ENCODE data around the gene CTDNEP1. TPM values are rescaled to one million over a fixed set of nuclear protein-coding genes. Genes with fewer than 3 reads are reported as not detected.

CTDNEP1 gene
- total RNA-seq, 1 donor from 2014 or later, result 140 TPM

- no peaks in the 10 kb centered on the region for H3K27me3 ChIP-seq (ENCODE audit: low read depth)
- peak overlapping the region; percentile 97 for H3K4me3 ChIP-seq
- ATAC-seq (no peak), DNase-seq (no peak)
- TF ChIP-seq CTCF (IDR thresholded peaks at IDR 0.05), result no peak
- intact Hi-C loops (cut with DNase I), result no loop called here
- no peaks in the 10 kb centered on the region for H3K9me3 ChIP-seq
- peaks cover 32% of the 10 kb centered on the region for H3K36me3 ChIP-seq
- peaks cover 62% of the 10 kb centered on the region for H3K4me1 ChIP-seq
- peak overlapping the region; percentile 97 for H3K27ac ChIP-seq
These were observed 32.2 kb downstream of the CTDNEP1 start for GRCh38 chr17:7219229-7219811.

- ATAC-seq (no peak), DNase-seq (no peak)
- Histone ChIP-seq H3K27ac (peak overlapping the region; percentile 97), H3K36me3 (peaks cover 26% of the 10 kb centered on the region), H3K27me3 (ENCODE audit: low read depth) (no peaks in the 10 kb centered on the region), H3K4me3 (no peak overlapping the region), H3K9me3 (no peaks in the 10 kb centered on the region), H3K4me1 (peaks cover 67% of the 10 kb centered on the region)
- intact Hi-C loops (cut with DNase I), result no loop called here
- TF ChIP-seq CTCF (IDR thresholded peaks at IDR 0.05), result no peak
These were observed 32.8 kb downstream of the CTDNEP1 start for GRCh38 chr17:7218758-7219157.

GRCh38 chr17:7218166-7218565 is 33.4 kb downstream of the CTDNEP1 start:
- Histone ChIP-seq H3K27ac (peak overlapping the region; percentile 68), H3K9me3 (no peaks in the 10 kb centered on the region), H3K4me3 (peak overlapping the region; percentile 49), H3K4me1 (peaks cover 72% of the 10 kb centered on the region), H3K36me3 (peaks cover 20% of the 10 kb centered on the region), H3K27me3 (ENCODE audit: low read depth) (no peaks in the 10 kb centered on the region)
- DNase-seq (no peak), ATAC-seq (no peak)
- TF ChIP-seq CTCF (IDR thresholded peaks at IDR 0.05), result no peak
- intact Hi-C loops (cut with DNase I), result no loop called here

- DNase-seq (no peak), ATAC-seq (no peak)
- Histone ChIP-seq H3K27ac (peak overlapping the region; percentile 68), H3K4me3 (peak overlapping the region; percentile 49), H3K4me1 (peaks cover 72% of the 10 kb centered on the region), H3K36me3 (peaks cover 12% of the 10 kb centered on the region), H3K9me3 (no peaks in the 10 kb centered on the region), H3K27me3 (ENCODE audit: low read depth) (no peaks in the 10 kb centered on the region)
- TF ChIP-seq CTCF (IDR thresholded peaks at IDR 0.05), result no peak
- intact Hi-C loops (cut with DNase I), result no loop called here
These were observed 34.2 kb downstream of the CTDNEP1 start for GRCh38 chr17:7217113-7217987.

- H3K27ac ChIP-seq, result peak overlapping the region; percentile 68
- H3K4me1 ChIP-seq, result peaks cover 70% of the 10 kb centered on the region
- peaks cover 3% of the 10 kb centered on the region for H3K36me3 ChIP-seq
- H3K4me3 ChIP-seq, result peak overlapping the region; percentile 49
- no peak for TF ChIP-seq CTCF (IDR thresholded peaks at IDR 0.05)
- intact Hi-C loops (cut with DNase I), result no loop called here
- no peaks in the 10 kb centered on the region for H3K9me3 ChIP-seq
- DNase-seq (no peak), ATAC-seq (no peak)
- no peaks in the 10 kb centered on the region for H3K27me3 ChIP-seq (ENCODE audit: low read depth)
These were observed 35.1 kb downstream of the CTDNEP1 start for GRCh38 chr17:7216242-7217112.

Data from lower lobe of right lung (tissue), 2 donors.